GM18519 (cell line): Measurements from ENCODE around the gene BEND4.

ENCODE experiments used
- ATAC-seq: cut with Tn5 transposase; IDR thresholded peaks from one replicate; pipeline ENCODE4 v1.9.1; 2021; ENCODE audit warnings: mild to moderate bottlenecking, moderate library complexity; ENCODE audit not compliant: unreplicated experiment, low FRiP score

BEND4 gene

DNA sequence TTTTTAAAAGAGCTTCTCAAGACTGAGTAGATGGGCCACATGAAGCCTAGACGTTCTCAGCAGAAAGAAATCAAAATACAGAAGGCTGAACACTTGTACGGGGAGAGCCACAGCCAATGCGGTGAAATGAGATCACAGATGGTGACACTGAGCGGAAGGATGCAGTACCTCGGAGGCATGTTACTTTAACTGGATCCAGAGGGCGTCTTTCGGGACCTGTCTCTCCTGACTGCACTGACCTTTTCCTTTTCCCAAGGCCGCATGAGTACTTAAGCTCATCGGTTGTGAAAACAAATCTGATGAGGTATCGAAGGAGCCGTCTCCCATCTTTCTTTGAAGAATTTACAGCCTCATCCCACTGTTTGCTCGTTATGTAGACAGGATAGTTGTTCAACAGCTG, 32.6 kb downstream of the BEND4 start:
- no peak for ATAC-seq

DNA sequence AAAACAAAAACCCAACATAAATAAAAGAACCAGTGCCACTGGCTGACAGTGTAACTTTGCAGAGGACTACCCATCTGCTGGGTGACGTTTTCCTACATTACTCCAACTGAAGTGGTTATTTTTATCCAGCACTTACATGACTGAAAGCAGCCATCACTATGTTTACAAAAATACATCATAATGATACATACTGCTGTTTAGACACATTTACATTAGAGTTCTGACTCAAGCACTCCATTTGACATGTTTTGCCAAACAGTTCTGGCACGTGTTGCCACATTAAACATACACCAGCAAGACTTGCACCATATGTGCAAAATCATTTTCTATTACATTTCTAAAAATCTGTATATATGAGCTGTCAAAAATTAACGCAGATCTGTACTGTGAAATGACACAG, 39.6 kb downstream of the BEND4 start:
- no peak for ATAC-seq

DNA sequence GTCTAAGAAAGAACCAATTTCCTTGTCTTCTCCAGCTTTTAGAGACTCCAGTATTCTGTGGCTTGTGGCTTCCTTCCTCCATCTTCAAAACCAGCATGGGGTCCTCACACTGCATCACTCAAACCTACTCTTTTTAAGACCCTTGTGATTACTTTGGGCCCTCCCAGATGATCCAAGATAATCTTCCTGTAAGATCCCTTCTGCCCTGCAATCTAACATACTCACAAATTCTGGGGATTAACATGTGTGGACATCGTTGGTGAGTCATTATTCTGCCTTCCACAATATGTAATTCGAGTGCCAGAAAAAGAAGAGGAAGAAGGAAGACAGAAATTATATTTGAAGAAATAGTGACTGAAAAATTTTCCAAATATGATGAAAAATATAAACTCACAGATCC, 47.9 kb downstream of the BEND4 start:
- no peak for ATAC-seq

DNA sequence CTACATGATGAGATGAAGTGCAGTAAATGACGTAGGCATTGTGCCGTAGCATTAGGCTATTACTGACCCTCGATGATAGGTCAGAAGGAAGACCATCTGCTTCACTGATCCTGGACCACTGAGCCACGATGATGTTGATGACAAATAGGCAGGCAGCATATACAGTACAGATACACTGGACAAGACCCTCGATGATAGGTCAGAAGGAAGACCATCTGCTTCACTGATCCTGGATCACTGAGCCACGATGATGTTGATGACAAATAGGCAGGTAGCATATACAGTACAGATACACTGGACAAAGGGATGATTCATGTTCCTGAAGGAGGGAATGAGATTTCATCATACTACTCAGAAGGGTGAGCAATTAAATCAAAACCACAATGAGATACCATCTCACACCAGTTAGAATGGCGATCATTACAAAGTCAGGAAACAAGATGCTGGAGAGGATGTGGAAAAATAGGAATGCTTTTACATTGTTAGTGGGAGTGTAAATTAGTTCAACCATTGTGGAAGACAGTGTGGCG, 50.9 kb downstream of the BEND4 start:
- no peak for ATAC-seq

DNA sequence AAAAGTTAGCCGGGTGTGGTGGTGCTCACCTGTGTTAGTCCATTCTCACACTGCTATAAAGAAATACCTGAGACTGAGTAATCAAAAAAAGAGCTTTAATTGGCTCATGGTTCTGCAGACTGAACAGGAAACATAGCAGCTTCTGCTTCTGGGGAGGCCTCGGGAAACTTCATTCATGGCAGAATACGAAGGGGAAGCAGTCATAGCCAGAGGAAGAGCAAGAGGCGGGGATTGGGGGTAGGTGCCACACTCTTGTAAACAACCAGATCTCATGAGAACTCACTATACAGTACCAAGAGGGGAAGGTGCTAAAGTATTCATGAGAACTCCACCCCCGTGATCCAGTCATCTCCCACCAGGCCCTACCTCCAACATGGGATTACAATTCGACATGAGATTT, 64.1 kb downstream of the BEND4 start:
- no peak for ATAC-seq

DNA sequence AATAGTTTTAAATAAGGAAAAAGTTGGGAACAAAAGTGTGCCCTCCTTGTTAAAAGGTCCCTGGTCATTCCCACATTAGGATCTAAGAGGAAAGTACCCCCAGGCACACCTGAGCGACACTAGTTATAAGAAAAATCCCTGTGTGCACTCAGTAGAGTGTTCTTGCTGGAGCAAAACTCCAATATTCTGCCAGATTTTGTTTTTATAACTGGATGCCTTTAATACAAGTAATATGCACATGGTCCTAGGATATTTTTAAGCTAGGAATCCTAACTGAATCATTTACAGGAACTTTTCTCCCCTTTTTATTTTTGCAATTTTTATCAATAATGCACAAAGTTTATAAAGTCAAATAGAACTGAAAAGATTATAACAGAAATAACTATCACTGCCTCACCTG, 68.6 kb downstream of the BEND4 start:
- no peak for ATAC-seq

DNA sequence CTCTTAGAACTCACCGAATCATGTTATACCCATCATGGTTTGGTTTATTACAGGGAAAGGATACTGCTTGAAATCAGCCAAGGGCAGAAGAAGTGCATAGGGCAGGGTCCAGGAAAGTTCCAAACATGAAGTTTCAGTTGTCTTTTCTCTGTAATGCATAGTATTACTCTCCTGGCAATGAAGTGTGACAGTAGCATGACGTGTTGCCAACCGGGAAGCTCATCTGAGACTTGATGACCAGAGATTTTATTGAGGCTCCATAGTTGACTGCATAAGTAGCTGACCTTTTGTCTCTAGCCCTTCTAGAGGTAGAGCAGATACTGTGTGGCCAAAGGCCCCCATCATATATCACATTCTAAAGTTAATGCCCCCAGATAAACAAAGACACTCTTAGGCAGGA, 72.1 kb downstream of the BEND4 start:
- ATAC-seq = no peak

DNA sequence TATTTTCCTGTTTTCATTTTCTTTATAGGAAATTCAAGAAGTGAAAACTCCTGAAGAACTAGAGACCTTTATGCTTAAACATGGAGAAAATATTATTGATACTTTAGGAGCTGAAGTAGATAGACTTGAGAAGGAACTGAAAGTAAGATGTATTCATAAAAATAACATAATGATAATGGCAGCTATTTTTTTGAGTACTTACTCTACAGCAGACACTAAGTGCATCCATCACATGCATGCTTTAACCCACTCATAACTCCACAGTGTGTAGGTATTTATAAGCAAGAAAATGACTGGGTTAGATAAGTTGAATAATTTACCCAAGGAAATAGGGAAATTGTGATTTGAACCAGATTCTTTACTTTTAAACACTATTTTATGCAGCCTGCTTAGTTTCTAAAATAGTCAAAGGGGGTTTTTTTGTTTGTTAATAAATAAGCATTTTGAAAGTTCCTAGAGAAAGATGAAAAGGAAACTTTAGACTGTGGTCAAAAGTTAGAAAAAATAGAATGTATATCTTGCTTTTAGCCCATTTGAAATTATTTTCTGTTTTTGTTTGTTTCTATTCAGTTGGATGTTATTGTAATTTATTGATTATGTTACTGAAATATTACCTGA, 74.2 kb downstream of the BEND4 start:
- peak; percentile 88 for ATAC-seq

DNA sequence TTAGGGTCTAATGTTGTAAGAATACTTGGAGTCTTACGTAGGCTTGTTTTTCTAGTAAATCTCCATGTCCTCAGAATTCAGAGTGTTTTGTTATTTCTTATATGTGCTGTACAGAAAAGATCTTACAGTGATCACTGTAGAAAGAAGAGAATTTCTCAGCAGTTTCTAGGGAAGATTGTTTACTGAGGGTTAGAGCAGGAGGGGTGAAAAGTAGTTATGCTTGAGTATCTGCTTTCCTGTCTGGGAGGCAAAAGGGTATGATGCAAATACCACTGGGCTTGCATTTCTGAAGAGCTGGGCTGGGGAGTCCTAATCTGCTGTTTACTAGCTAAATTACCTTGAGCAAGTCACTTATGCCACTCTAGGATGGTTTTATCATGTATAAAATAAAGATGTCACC, 78.2 kb downstream of the BEND4 start:
- no peak for ATAC-seq

DNA sequence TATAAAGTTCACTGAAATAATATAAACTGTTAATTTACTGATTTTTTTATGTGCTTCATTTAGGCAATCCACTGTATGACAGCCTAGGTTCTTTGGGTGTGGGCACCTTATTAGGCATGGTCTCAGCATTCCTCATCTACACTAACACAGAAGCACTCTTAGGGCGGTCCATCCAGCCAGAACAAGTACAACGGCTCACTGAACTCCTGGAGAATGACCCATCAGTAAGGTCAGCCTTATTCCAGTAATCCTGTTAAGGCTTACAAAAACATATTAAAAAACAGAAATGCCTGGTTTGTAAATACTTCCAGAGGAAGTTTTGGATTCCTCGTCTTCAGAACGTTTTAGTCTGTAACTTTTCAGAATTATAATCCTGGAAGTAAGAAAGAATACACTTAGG, 82.0 kb downstream of the BEND4 start:
- ATAC-seq = no peak

DNA sequence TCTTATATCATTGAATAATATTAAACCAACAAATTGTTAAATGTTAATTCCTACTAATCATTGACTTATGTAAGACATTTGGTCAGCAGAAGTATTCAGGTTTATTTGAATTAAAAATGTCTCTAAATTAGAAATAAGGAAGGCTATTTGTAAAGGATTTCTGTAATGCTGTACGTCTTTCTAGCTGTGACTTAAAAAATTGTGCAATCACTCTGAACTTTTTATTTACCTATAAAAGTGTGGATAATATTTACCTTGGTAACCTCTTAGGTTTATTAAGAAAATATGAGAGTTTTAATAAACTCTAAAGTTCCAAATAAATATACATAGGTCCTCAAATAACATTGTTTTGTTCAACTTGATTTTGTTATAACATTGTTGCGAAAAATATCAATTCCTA, 85.2 kb downstream of the BEND4 start:
- no peak for ATAC-seq

DNA sequence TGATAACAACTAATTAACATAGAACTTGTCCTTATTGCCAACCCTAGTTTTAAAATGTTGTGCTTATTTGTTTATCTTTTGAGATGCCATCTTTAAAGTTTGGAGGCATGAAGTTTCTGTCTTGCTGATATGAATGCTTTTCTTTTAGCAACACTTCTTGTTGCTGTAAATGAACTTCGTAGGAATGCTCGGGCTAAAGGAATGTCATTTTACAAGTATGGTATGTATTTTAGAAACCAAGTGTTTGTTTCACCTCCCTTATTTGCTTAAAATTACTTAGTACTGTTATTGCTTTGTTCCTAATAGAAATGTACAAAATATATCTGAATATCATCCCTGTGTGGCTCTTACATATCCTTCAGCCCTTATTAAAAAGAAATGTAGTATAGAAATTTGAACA, 86.1 kb downstream of the BEND4 start:
- no peak for ATAC-seq
